Kidney capillary endothelial cell (primary cell): Measurements from ENCODE around the gene SNAPC2.

Source experiments
- DNase-seq: peaks from one replicate; pipeline ENCODE4 v3.0.0-alpha.2; 2018; ENCODE audit warnings: low spot score

Gene SNAPC2

GRCh38 chr19:7968796-7969554, 48.8 kb downstream of the SNAPC2 start:
- DNase-seq, result no peak

GRCh38 chr19:7969555-7969939, 49.4 kb downstream of the SNAPC2 start:
- DNase-seq, result no peak

- DNase-seq, result peak; percentile 21
Measured at GRCh38 chr19:7970716-7971448, 50.7 kb downstream of the SNAPC2 start.

GRCh38 chr19:7971553-7972520, 51.7 kb downstream of the SNAPC2 start:
- no peak for DNase-seq
